Measurements from ENCODE around the gene NBR1.
"Not testable (repeated sequence)": the region's sequence is repeated elsewhere in the genome, so short reads cannot be mapped to it uniquely, and the experiment has no call there.

Gene NBR1

GRCh38 chr17:43216762-43217613 is 46.0 kb downstream of the NBR1 start:
- DNase-seq: no peak

GRCh38 chr17:43217614-43218087 is 46.6 kb downstream of the NBR1 start:
- no peak for DNase-seq

- no peak for DNase-seq
Measured at GRCh38 chr17:43219001-43219400, 48.0 kb downstream of the NBR1 start.

DNA sequence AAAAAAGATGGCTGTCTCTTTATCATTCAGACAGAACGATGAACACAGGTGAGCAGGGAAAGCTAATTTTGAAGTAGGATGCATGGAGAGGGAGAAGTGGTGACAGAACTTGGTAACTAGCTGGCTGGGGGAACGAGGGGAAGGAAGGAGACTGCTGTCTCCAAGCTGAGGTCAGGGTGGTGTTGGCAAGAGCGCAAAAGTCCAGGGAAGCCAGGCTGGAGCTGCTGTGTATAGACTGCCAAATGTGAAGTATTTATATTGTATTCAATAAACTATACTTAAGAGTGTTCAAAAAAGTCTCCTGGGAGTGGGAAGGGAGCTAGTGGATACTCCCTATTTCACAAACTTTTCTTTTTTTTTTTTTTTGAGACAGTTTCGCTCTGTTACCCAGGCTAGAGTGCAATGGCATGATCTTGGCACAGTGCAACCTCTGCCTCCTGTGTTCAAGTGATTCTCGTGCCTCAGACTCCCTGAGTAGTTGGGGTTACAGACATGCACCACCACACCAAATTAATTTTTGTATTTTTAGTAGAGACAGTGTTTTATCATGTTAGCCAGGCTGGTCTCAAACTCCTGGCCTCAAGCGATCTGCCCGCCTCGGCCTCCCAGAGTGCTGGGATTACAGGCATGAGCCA is 48.8 kb downstream of the NBR1 start:
- no peak for DNase-seq

DNA sequence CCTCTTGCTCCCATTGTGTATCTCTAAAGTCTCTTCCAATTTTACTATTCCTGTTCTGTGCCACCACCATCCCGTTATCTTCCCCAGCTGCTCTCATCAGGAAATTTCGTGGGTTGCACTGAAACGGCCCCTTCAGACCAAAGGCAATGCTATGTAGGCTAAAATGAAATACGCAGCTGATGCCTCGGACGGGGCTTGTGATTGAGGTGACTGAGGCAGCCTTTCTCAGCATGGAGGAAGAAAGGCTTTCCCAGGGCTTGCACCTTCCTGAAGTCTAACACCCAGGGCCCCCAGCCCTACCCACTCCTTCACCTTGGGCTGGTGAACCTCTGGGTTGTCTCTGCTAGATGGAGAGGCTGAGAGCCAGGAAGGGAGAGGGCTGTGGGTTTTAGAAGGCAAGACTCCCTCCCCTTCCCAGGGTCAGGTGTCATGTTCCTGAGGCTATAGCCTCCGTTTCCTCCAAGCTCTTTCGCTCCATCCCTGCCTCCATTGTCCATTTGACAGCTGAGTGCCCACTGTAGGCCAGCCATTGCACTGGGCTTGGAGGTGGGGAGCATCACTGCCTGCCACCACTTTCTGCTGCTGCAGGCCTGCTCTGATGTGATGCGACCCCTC is 49.6 kb downstream of the NBR1 start:
- DNase-seq: no peak

DNA sequence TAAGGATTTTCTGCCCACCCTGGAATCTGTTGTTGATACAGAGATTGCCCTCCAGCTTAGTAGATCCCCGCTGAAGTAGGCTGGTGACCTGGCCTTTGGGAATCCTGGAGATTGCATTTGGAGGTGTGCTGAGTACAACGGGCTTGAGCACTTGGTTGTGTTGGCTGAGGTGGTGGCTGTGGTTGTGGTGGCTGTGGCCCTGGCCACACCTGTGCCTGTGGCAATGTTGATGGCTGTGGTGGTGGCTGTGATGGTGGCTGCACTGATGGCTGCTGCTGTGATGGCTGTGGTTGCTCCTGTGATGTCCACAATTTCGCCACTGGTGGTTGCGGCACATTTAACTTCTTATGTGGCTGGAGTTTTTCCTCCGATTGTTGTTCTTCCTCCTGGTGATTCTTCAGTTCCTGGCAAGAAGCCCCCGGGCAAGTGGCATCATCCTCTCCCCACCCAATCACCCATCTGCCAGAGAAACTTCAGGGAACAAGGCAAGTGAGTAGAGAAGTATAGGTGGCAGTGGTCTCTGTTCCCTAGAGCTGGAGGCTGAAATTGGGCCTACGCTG is 53.2 kb downstream of the NBR1 start:
- no peak for DNase-seq

- DNase-seq: no peak
Measured at GRCh38 chr17:43226393-43226792, 55.4 kb downstream of the NBR1 start.

GRCh38 chr17:43228020-43228782 is 57.2 kb downstream of the NBR1 start, which contains the start of gene CCDC200:
Gene CCDC200 (minus strand): TSS chr17:43228623. CDS start chr17:43228554, 69 bp downstream.
- not testable (repeated sequence) for DNase-seq

DNA sequence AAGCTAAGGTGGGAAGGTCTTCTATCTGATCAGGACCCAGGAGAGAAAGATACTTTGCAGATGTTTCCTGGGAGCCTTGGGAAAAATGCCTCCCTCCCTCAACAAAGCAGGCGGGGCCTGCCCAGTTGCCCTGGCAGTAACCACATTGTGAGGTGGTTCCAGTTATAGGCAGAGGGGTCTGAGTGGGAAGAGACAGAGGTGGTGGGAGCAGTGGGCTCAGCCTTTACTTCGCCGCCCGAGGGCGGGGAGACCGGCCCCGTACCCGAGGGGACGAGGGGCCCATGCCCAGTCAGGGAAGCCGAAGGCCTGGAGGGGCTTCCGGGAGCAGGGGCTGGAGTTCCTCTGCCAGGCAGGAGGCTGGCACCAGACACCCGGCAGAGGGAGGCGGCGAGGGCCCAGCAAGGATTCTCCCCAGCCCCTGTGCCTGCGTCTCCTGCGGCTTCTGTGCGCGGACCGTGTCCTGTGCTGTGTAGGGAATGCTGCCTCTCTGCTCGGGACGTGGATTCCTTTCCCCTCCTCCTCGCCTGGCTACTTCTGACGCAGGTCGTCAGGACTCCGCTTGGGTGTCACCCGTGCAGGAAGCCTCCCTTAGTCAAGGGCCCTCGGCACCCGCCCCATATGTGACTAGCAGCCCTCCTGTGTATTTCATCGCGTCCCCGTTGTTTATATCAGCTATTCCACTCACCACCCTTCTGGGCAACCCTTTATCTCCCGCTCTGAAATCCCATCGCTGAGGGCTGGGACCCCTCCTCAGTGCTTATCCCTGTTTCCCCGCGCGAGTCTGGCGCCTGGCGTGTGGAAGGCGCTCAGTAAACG is 60.4 kb downstream of the NBR1 start:
- not testable (repeated sequence) for DNase-seq

DNA sequence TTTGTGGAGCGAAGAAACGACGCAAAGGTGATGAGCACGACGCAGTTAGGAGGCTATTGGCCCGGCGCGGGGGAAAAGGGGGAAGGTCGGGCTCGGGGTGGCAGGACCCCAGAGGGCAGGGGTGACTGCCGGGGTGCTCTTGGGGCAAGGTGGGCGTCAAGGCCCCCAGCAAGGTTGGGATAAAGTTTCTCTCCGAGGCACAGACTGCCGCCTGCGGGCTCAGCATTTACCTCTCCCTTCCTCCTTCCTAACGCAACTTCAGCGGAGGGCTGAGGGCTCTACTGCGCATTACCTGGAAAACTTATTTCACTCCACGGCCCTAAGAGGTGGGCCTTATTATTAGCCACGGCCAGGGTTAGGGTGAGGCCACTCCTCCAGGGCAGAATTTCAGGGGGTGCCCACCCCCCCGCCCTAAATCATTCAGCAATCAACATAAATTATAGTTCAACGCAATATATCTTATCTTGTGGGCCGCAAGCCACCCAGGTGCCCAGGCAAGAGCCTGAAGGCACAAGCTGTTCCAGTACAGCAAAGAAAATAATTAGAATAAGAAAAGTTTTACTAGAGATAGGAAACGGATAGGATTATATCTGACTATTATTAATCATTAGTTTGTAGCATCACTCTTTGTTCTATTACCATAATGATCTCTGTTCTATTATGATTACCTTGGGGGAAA is 61.1 kb downstream of the NBR1 start:
- not testable (repeated sequence) for DNase-seq

- DNase-seq: not testable (repeated sequence)
Measured at GRCh38 chr17:43233263-43233662, 62.2 kb downstream of the NBR1 start.

DNA sequence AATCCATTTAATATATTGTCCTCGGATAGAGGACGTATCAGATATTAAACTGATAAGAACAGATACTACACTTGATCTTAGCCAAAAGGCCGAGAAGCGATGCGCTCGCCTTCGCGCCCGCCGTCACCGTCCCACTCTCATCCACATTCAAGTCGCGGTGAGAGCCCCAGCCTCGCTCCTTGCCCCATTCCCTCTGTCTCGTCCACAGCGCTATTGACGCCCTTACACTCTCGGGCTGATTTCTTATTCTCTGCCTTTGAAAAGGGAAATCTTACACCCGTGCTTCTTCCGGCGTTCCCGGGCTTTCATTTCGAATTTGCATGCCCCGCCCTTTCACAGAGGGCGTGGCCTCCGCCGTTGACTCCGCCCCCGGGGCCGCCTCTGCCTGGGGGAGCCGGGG is 62.9 kb downstream of the NBR1 start, which contains the start of gene RNU2-1:
TSS of gene RNU2-1 (minus strand) at position 101 of the 400 bp plus-strand sequence.
- not testable (repeated sequence) for DNase-seq

- DNase-seq: not testable (repeated sequence)
Measured at GRCh38 chr17:43239597-43239996, 68.6 kb downstream of the NBR1 start.

DNA sequence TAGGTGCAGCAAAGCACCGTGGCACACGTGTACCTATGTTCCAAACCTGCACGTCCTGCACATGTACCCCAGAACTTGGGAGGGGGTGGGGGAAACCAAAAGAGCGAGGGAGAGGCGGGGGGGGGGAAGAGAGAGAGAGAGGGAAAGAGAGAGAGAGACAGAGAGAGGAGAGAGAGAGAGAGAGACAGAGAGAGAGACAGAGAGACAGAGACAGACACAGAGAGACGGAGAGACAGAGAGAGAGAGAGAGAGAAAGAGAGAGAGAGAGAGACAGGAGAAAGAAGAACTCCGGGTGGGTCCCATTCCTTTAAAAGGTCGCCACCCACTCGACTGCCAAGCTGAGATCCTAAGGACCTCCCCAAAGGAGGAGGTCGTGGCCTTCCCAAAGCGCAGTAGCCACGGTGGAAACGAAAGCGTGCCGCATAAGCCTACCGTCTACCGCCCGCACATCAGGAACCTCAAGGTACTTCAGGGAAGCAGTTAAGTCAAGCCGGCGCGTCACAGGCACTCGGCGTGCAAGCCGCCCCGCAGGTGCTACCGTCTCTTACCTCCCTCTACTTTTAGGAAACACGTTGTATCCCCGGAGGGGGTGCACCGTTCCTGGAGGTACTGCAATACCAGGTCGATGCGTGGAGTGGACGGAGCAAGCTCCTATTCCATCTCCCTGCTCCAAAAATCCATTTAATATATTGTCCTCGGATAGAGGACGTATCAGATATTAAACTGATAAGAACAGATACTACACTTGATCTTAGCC is 69.8 kb downstream of the NBR1 start:
- not testable (repeated sequence) for DNase-seq

GRCh38 chr17:43246456-43246855 is 75.4 kb downstream of the NBR1 start:
- not testable (repeated sequence) for DNase-seq

Measured in right forelimb (tissue), 1 donor.